Pancreas (tissue), 10 donors: ENCODE data around the gene DENND1B. TPM values are rescaled to one million over a fixed set of nuclear protein-coding genes. Genes with fewer than 3 reads are reported as not detected.

Source experiments
- ATAC-seq, 4 donors: fragments of 200-7000 bp; cut with Tn5 transposase; one replicate each; pipeline versions ENCODE4 v1.8.0 to v1.9.1; 2020; ENCODE audit warnings: mild to moderate bottlenecking in 4 of 4, moderate library complexity in 4 of 4
- DNase-seq, 6 donors: peaks; one replicate each; pipeline ENCODE4 v3.0.0-alpha.2; 2020
- FAIRE-seq: peaks from 2 replicates; lab custom pipeline; 2012; peaks lifted over from hg19 to GRCh38; lab: Jason Lieb, UNC
- H3K27ac ChIP-seq, 4 donors: fragments of 200-600 bp; sonication (generic); 1 replicate in 3 of 4; 2 replicates in 1 of 4; pipeline versions ENCODE4 v1.5.0 to v1.8.0; 2020
- H3K27me3 ChIP-seq, 4 donors: fragments of 200-600 bp; one replicate each; pipeline ENCODE4 v1.8.0; 2021
- H3K36me3 ChIP-seq, 3 donors: fragments of 200-600 bp; sonication (generic) in 1 of 3; one replicate each; pipeline versions ENCODE4 v1.5.0 to v1.8.0; 2020 to 2021
- H3K4me1 ChIP-seq, 3 donors: fragments of 200-600 bp; one replicate each; pipeline ENCODE4 v1.8.0; 2021
- H3K4me3 ChIP-seq, 4 donors: fragments of 200-600 bp; sonication (generic) in 2 of 4; one replicate each; pipeline versions ENCODE4 v1.5.0 to v1.8.0; 2020 to 2021
- H3K9me3 ChIP-seq, 4 donors: fragments of 200-600 bp; one replicate each; pipeline ENCODE4 v1.8.0; 2021
- CTCF ChIP-seq, 4 donors: fragments of 200-600 bp; sonication (generic) in 3 of 4; IDR thresholded peaks; one replicate each; pipeline versions ENCODE4 v1.5.0 to v1.8.0; 2021; ENCODE audit warnings: antibody characterized with exemption in 4 of 4
- WGBS, 2 donors: extraction: QIAGEN DNeasy Blood & Tissue Kit; methylation state at CpG; one replicate each; pipeline ENCODE4 v1.1.7; 2013; 5-methylcytosine and 5-hydroxymethylcytosine counted together
- intact Hi-C, 3 donors: fragments of 100-400 bp; cut with DNase I; formaldehyde crosslinking; loops; one replicate each; pipeline versions ENCODE4 v1.11.1 to v1.14.2; 2022
- polyA plus RNA-seq, 2 donors: library from polyadenylated mRNA; stranded (reverse); fragments of 200-250 nt; gene quantifications; one replicate each; pipeline ENCODE4 v1.2.3, GENCODE V29; 2013
- total RNA-seq, 6 donors: library from RNA; stranded (reverse); fragmentation: NEBNext Ultra II Directional in 4 of 6; extraction: Animal tissue kit (Norgen Biotek cat#: 25700) in 4 of 6; gene quantifications; one replicate each; pipeline versions ENCODE4 v1.2.1 to v1.2.4, GENCODE V29; 2021 to 2023
- donor health status: healthy with polysubstance abuse.
- donor health status: DM: no; HTN: no; CAD: no; lungs with moderate emphysema.
- donor health status: DM: no; HTN: no; CAD: no.
- donor health status: control.
- donor health status: control.
- donor health status: Bipolar disorder and iron deficiency.
- donor health status: DM: yes; HTN: yes; CAD: no.
- donor health status: DM: no; HTN: no; CAD: no.
- donor health status: DM: no; HTN: no; CAD: no.
- donor health status: DM: yes; HTN: yes; CAD: no.

DENND1B gene
- total and polyA plus RNA-seq, 8 donors: 3.1 to 16.8 (median 11.1) TPM

- no peak for DNase-seq
- H3K27ac ChIP-seq: no peak overlapping the region
- WGBS, 2 donors: 48 to 68% methylated on average over 2 of the region's 2 CpGs
- no peaks in the 10 kb centered on the region for H3K4me1 ChIP-seq
- no peaks in the 10 kb centered on the region for H3K27me3 ChIP-seq
- H3K36me3 ChIP-seq: no peaks in the 10 kb centered on the region
- TF ChIP-seq CTCF (IDR thresholded peaks at IDR 0.05): peak; percentile 17 to 46 (median 34)
- no peak overlapping the region for H3K4me3 ChIP-seq
- FAIRE-seq: no peak
- peak in 3 of 4 donors; percentile 39 to 56 (median 47) for ATAC-seq
- H3K9me3 ChIP-seq: no peaks in the 10 kb centered on the region
- intact Hi-C loops: no loop called here
Measured at GRCh38 chr1:197521118-197521739, 254.1 kb downstream of the DENND1B start.

GRCh38 chr1:197519741-197520334 is 255.4 kb downstream of the DENND1B start:
- DNase-seq (no peak), ATAC-seq (peak in 1 of 4 donors; percentile 28), FAIRE-seq (no peak)
- WGBS, 2 donors: 96 to 98% methylated on average over 1 of the region's 1 CpG
- Histone ChIP-seq H3K36me3 (no peaks in the 10 kb centered on the region), H3K27me3 (no peaks in the 10 kb centered on the region), H3K4me1 (no peaks in the 10 kb centered on the region), H3K4me3 (no peak overlapping the region), H3K9me3 (no peaks in the 10 kb centered on the region), H3K27ac (no peak overlapping the region)
- intact Hi-C loops: no loop called here
- peak in 1 of 4 donors; percentile 20 for TF ChIP-seq CTCF (IDR thresholded peaks at IDR 0.05)

GRCh38 chr1:197515421-197515820 is 259.9 kb downstream of the DENND1B start:
- DNase-seq (no peak), ATAC-seq (no peak), FAIRE-seq (no peak)
- Histone ChIP-seq H3K27ac (no peak overlapping the region), H3K36me3 (peaks cover 0 to 5% (median 0%) of the 10 kb centered on the region in 3 donors), H3K4me1 (no peaks in the 10 kb centered on the region), H3K27me3 (no peaks in the 10 kb centered on the region), H3K4me3 (no peak overlapping the region), H3K9me3 (no peaks in the 10 kb centered on the region)
- 74 to 86% methylated on average over 1 of the region's 1 CpG for WGBS, 2 donors
- no peak for TF ChIP-seq CTCF (IDR thresholded peaks at IDR 0.05)
- intact Hi-C loops: no loop called here

GRCh38 chr1:197510691-197511378 is 264.4 kb downstream of the DENND1B start:
- intact Hi-C loops: no loop called here
- Histone ChIP-seq H3K4me1 (no peaks in the 10 kb centered on the region), H3K27me3 (no peaks in the 10 kb centered on the region), H3K9me3 (no peaks in the 10 kb centered on the region), H3K27ac (no peak overlapping the region), H3K36me3 (peaks cover 0 to 5% (median 0%) of the 10 kb centered on the region in 3 donors), H3K4me3 (no peak overlapping the region)
- DNase-seq (no peak), FAIRE-seq (no peak), ATAC-seq (no peak)
- 89 to 92% methylated on average over 4 of the region's 4 CpGs for whole genome bisulfite sequencing, 2 donors
- no peak for TF ChIP-seq CTCF (IDR thresholded peaks at IDR 0.05)
